ENCODE measurements around the gene UFL1. TPM values are rescaled to one million over a fixed set of nuclear protein-coding genes. Genes with fewer than 3 reads are reported as not detected.

The UFL1 gene
- total and polyA plus RNA-seq, 8 donors = 5.3 to 53.4 (median 17.7) TPM

DNA sequence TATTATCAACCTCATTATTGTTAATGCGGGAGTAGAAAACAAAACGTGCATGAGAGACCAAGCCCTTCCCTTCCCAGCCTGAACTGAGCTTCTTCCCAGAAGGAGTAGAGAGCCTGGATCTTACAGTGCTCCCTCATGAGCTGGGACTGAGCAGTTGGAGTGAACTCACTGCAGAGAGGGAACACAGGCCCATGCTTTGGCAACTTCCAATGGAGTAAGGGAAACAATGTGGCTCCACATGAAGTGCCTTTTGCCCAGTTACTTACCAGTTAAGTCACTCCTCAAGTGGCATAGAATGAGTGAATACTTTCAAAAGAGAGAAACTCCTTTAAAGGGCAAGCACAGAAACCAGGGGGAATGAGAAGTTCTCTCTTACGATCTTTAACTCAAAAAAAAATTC lies 53.8 kb downstream of the UFL1 start:
- WGBS, 5 donors = 79 to 83% (median 81%) methylated on average over 3 of the region's 3 CpGs
- Histone ChIP-seq H3K27ac (no peak overlapping the region), H3K4me3 (no peak overlapping the region), H3K9me3 (peaks cover 2 to 11% (median 8%) of the 10 kb centered on the region in 4 donors), H3K36me3 (no peaks in the 10 kb centered on the region), H3K4me1 (no peaks in the 10 kb centered on the region), H3K27me3 (no peaks in the 10 kb centered on the region)
- intact Hi-C loops (cut with DNase I; ENCODE audit: low total_unique reads) = no loop called here
- DNase-seq = no peak
- TF ChIP-seq EP300 (IDR thresholded peaks at IDR 0.05) (no peak), POLR2A (IDR thresholded peaks at IDR 0.05) (no peak), POLR2AphosphoS5 (IDR thresholded peaks at IDR 0.05) (no peak)
- TF ChIP-seq, protein P1, sequence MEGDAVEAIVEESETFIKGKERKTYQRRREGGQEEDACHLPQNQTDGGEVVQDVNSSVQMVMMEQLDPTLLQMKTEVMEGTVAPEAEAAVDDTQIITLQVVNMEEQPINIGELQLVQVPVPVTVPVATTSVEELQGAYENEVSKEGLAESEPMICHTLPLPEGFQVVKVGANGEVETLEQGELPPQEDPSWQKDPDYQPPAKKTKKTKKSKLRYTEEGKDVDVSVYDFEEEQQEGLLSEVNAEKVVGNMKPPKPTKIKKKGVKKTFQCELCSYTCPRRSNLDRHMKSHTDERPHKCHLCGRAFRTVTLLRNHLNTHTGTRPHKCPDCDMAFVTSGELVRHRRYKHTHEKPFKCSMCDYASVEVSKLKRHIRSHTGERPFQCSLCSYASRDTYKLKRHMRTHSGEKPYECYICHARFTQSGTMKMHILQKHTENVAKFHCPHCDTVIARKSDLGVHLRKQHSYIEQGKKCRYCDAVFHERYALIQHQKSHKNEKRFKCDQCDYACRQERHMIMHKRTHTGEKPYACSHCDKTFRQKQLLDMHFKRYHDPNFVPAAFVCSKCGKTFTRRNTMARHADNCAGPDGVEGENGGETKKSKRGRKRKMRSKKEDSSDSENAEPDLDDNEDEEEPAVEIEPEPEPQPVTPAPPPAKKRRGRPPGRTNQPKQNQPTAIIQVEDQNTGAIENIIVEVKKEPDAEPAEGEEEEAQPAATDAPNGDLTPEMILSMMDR (IDR thresholded peaks at IDR 0.05) = no peak

DNA sequence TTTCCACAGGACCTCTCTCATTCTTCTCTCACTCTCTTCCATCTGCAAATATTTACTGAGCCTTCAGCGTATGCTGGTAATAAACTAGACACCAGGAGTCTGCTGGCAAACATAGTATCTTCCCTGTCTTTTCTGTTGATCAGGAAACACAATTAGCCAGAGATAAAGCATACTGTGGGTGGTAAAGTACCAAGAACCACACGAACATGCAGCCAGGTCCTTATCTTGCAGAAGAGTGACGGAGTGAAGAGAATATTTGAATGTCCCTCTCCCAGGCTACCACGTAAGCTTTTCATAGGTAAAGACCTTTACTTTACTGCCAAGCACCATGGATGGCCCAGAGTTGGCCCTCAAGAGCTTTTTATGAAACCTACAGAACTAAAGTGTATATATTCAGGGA lies 54.6 kb downstream of the UFL1 start:
- no peaks in the 10 kb centered on the region for H3K27me3 ChIP-seq

DNA sequence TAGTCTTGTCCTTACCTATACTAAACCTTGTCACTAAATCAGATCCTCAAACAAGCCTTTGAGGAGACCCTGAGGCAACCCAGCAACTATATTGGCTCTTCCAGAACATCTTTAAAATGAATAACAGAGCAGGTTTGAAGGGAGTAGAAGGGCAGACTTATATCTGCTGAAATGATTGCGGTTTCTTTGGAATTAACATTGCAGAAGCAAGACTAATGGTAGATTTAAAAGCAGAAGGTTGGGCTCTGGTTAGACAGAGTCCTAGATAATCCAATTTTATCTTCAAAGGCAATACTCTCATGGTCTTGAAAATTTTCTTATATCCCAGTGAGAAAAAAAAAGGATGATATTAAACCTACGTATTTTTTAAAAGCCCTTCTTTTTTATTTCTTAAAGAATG lies 60.4 kb downstream of the UFL1 start:
- Histone ChIP-seq H3K27ac (no peak overlapping the region), H3K4me1 (no peaks in the 10 kb centered on the region), H3K9me3 (no peaks in the 10 kb centered on the region), H3K4me3 (no peak overlapping the region), H3K36me3 (no peaks in the 10 kb centered on the region), H3K27me3 (no peaks in the 10 kb centered on the region)
- intact Hi-C loops (cut with DNase I; ENCODE audit: low total_unique reads) = no loop called here
- TF ChIP-seq POLR2A (IDR thresholded peaks at IDR 0.05) (no peak), POLR2AphosphoS5 (IDR thresholded peaks at IDR 0.05) (no peak), EP300 (IDR thresholded peaks at IDR 0.05) (no peak)
- TF ChIP-seq, protein P1 (IDR thresholded peaks at IDR 0.05) = no peak
- no peak for DNase-seq
- 76 to 93% (median 89%) methylated on average over 2 of the region's 2 CpGs for WGBS, 5 donors

More for the DNA sequence above, 54.6 kb downstream of the UFL1 start:
- no peaks in the 10 kb centered on the region for H3K4me1 ChIP-seq
- no peak for DNase-seq
- intact Hi-C loops (cut with DNase I; ENCODE audit: low total_unique reads) = no loop called here
- no peak overlapping the region for H3K27ac ChIP-seq
- H3K9me3 ChIP-seq = peaks cover 0 to 5% (median 2%) of the 10 kb centered on the region in 4 donors
- H3K4me3 ChIP-seq = no peak overlapping the region
- no peaks in the 10 kb centered on the region for H3K36me3 ChIP-seq
- TF ChIP-seq POLR2AphosphoS5 (IDR thresholded peaks at IDR 0.05) (no peak), POLR2A (IDR thresholded peaks at IDR 0.05) (no peak), EP300 (IDR thresholded peaks at IDR 0.05) (no peak)
- TF ChIP-seq, protein P1 (IDR thresholded peaks at IDR 0.05) = no peak
- 32 to 44% (median 42%) methylated on average over 4 of the region's 4 CpGs for whole genome bisulfite sequencing, 5 donors

DNA sequence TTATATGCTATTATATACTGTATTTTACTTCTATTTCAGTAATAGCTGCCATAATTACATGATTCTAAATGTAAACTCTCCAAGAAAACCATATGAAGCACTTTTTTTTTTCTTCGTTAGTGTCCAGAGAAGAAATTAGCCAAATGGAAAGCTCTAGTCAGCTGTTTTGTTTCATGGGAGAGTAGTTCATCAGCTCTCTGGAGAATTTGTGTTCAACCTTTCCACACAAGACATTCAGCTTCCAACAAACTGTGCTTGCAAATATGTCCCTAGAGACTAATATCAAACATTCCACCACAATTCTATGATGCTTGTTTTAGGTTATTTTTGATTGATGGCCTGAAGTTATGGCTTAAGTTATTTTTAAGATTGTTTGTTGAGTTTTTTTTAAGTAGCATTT lies 60.8 kb downstream of the UFL1 start:
- no peak overlapping the region for H3K4me3 ChIP-seq
- H3K27me3 ChIP-seq = no peaks in the 10 kb centered on the region
- intact Hi-C loops (cut with DNase I; ENCODE audit: low total_unique reads) = no loop called here
- H3K4me1 ChIP-seq = no peaks in the 10 kb centered on the region
- WGBS, 5 donors = 71 to 89% (median 88%) methylated on average over 1 of the region's 1 CpG
- no peaks in the 10 kb centered on the region for H3K9me3 ChIP-seq
- H3K27ac ChIP-seq = no peak overlapping the region
- no peaks in the 10 kb centered on the region for H3K36me3 ChIP-seq
- TF ChIP-seq, protein P1 (IDR thresholded peaks at IDR 0.05) = no peak
- TF ChIP-seq POLR2AphosphoS5 (IDR thresholded peaks at IDR 0.05) (no peak), POLR2A (IDR thresholded peaks at IDR 0.05) (no peak), EP300 (IDR thresholded peaks at IDR 0.05) (no peak)
- DNase-seq = peak in 1 of 2 donors; percentile 39

All from stomach (tissue), 9 donors.